Esophagus muscularis mucosa (tissue), 4 donors: ENCODE measurements around the gene UPK1B.

Experiments
- CTCF ChIP-seq, 3 experiments: fragments of 200-600 bp in 2 of 3; fragments of 450-650 bp in 1 of 3; sonication (generic) in 2 of 3; IDR thresholded peaks; one replicate each; pipeline ENCODE4 v1.5.1; 2017 to 2019; ENCODE audit warnings: antibody characterized with exemption in 3 of 3, mild to moderate bottlenecking in 2 of 3, moderate library complexity in 1 of 3
- EP300 ChIP-seq: sonication (generic); formaldehyde crosslinking; IDR thresholded peaks from one replicate; pipeline ENCODE4 v1.6.1; 2017; ENCODE audit warnings: antibody characterized with exemption
- POLR2A ChIP-seq: fragments of 450-650 bp; IDR thresholded peaks from one replicate; pipeline ENCODE4 v1.6.1; 2017; ENCODE audit warnings: antibody characterized with exemption, moderate library complexity, mild to moderate bottlenecking, low read depth
- POLR2AphosphoS5 ChIP-seq, 2 donors: sonication (generic); formaldehyde crosslinking; IDR thresholded peaks; one replicate each; pipeline ENCODE4 v1.6.1; 2017; ENCODE audit warnings: antibody characterized with exemption in 2 of 2

GRCh38 chr3:119184111-119184510 is 10.7 kb downstream of the UPK1B start:
- no peak for TF ChIP-seq CTCF (IDR thresholded peaks at IDR 0.05)
- TF ChIP-seq POLR2A, result no peak
- no peak for TF ChIP-seq POLR2AphosphoS5 (IDR thresholded peaks at IDR 0.05)
- no peak for TF ChIP-seq EP300
